SU-DHL-6 (cell line): ENCODE results near the gene OSBP.

Experiments used
- EZH2phosphoT487 ChIP-seq: fragments of 200-600 bp; sonication (generic), shearing (Covaris generic); conservative IDR thresholded peaks from 2 replicates; pipeline ENCODE4 v1.6.1; 2018; ENCODE audit warnings: mild to moderate bottlenecking, antibody characterized with exemption, low read length, moderate library complexity, mixed read lengths
- TF ChIP-seq, protein P1 (sequence below): fragments of 200-600 bp; sonication (generic); IDR thresholded peaks from one replicate; pipeline ENCODE4 v1.5.1; 2017; ENCODE audit warnings: antibody characterized with exemption, mild to moderate bottlenecking, low read length, moderate library complexity; ENCODE audit not compliant: insufficient read depth, poor library complexity, severe bottlenecking

GRCh38 chr11:59614277-59615119 is 1.1 kb downstream of the OSBP start:
- TF ChIP-seq, protein P1, sequence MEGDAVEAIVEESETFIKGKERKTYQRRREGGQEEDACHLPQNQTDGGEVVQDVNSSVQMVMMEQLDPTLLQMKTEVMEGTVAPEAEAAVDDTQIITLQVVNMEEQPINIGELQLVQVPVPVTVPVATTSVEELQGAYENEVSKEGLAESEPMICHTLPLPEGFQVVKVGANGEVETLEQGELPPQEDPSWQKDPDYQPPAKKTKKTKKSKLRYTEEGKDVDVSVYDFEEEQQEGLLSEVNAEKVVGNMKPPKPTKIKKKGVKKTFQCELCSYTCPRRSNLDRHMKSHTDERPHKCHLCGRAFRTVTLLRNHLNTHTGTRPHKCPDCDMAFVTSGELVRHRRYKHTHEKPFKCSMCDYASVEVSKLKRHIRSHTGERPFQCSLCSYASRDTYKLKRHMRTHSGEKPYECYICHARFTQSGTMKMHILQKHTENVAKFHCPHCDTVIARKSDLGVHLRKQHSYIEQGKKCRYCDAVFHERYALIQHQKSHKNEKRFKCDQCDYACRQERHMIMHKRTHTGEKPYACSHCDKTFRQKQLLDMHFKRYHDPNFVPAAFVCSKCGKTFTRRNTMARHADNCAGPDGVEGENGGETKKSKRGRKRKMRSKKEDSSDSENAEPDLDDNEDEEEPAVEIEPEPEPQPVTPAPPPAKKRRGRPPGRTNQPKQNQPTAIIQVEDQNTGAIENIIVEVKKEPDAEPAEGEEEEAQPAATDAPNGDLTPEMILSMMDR = no peak
- TF ChIP-seq EZH2phosphoT487 = no peak
